Amniotic stem cell (primary cell): ENCODE results near the gene SOAT1.
"Not testable (repeated sequence)": the region's sequence is repeated elsewhere in the genome, so short reads cannot be mapped to it uniquely, and the experiment has no call there.

Experiments
- DNase-seq: peaks from one replicate; lab custom pipeline; 2025; lab: John Stamatoyannopoulos, UW

The SOAT1 gene

GRCh38 chr1:179353546-179353945, 59.9 kb downstream of the SOAT1 start:
- peak; percentile 26 for DNase-seq

- DNase-seq, result not testable (repeated sequence)
Observed at GRCh38 chr1:179361631-179362030, 68.0 kb downstream of the SOAT1 start.

- peak; percentile 48 for DNase-seq
Observed at GRCh38 chr1:179365342-179366092, 71.9 kb downstream of the SOAT1 start, which contains the start of gene AXDND1. Gene AXDND1, plus strand, starts transcription at chr1:179365971. Its CDS starts 539 bp downstream, at chr1:179366510.

- no peak for DNase-seq
Observed at GRCh38 chr1:179366093-179366800, 72.7 kb downstream of the SOAT1 start.

- DNase-seq, result peak; percentile 33
Observed at GRCh38 chr1:179369751-179370341, 76.2 kb downstream of the SOAT1 start.

GRCh38 chr1:179372160-179372559, 78.6 kb downstream of the SOAT1 start:
- no peak for DNase-seq

GRCh38 chr1:179376223-179376622, 82.6 kb downstream of the SOAT1 start:
- no peak for DNase-seq

GRCh38 chr1:179380299-179380698, 86.7 kb downstream of the SOAT1 start:
- peak; percentile 1 for DNase-seq

GRCh38 chr1:179384027-179384426, 90.4 kb downstream of the SOAT1 start:
- DNase-seq, result no peak

- DNase-seq, result no peak
Observed at GRCh38 chr1:179385510-179385909, 91.9 kb downstream of the SOAT1 start.

GRCh38 chr1:179393721-179394120, 100.1 kb downstream of the SOAT1 start:
- DNase-seq, result no peak

GRCh38 chr1:179399399-179399798, 105.8 kb downstream of the SOAT1 start:
- not testable (repeated sequence) for DNase-seq
